HG02759 (cell line): Measurements from ENCODE around the gene ITLN1.
"Not testable (repeated sequence)": the region's sequence is repeated elsewhere in the genome, so short reads cannot be mapped to it uniquely, and the experiment has no call there.

Experiments used
- ATAC-seq: cut with Tn5 transposase; IDR thresholded peaks from one replicate; pipeline ENCODE4 v1.9.1; 2021; ENCODE audit warnings: mild to moderate bottlenecking, moderate library complexity; ENCODE audit not compliant: unreplicated experiment

ITLN1 gene

GRCh38 chr1:160885042-160885441 is at the start of gene ITLN1:
Gene ITLN1, minus strand, starts transcription at chr1:160885180. Its CDS starts 303 bp downstream, at chr1:160884877.
- no peak for ATAC-seq

GRCh38 chr1:160933305-160933704 is 48.3 kb upstream of the ITLN1 start:
- not testable (repeated sequence) for ATAC-seq

DNA sequence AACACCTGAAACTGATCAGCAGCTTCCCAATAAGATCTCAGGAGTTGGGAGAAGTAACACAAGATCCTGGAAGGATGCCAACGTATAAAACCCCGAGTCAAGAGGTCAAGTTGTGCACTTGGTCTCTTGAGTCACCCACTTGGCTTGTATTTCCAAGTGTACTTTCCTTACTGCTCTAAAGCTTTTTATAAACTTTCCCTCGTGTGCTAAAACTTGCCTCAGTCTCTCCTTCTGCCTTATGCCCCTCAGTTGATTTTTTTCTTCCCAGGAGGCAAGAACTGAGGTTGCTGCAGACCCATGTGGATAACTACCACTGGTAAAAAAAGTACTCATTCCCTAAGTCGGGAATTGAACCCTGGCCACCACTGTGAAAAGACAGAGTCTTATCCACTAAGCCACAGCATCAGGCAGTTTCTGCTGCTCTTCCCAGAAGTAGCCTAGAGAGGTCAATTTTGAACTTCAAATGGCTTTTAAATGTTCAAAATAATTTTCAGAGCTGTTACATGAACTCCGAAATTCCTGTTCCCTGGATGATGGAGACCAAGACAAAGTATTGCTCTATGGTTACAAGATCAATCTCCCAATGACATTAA is 40.8 kb upstream of the ITLN1 start:
- ATAC-seq = no peak

DNA sequence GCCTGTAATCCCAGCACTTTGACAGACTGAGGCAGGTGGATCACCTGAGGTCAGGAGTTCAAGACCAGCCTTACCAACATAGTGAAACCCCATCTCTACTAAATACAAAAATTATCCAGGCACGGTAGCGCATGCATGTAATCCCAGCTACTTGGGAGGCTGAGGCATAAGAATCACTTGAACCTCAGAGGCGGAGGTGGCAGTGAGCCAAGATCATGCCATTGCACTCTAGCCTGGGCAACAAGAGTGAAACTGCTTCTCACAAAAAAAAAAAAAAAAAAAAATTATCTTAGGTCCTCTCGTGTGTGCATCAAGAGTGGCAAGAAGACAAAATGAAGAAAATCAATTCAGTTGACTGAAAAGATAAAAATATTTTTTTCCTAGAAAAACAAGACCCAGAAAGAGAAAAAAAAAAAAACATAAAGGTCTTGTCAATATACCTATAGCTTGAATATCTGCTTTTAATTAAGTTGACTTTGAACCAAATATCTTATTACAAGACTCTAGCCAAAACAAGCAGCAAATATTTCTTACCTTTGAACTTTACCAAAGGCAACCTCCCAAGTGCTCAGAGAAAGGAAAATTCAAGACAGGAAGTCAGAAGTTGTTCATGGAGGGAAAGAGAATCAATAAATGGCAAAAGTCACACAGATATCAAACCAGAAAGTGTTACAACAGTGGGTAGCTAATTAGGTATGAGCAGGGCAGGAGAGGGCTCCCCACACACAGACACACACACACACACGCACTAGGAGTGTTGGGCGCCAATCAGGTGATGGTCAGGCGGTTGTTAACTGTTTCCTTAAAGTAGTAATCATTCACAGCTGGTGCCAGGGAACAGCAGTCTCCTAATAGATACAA is 40.0 kb upstream of the ITLN1 start:
- no peak for ATAC-seq

DNA sequence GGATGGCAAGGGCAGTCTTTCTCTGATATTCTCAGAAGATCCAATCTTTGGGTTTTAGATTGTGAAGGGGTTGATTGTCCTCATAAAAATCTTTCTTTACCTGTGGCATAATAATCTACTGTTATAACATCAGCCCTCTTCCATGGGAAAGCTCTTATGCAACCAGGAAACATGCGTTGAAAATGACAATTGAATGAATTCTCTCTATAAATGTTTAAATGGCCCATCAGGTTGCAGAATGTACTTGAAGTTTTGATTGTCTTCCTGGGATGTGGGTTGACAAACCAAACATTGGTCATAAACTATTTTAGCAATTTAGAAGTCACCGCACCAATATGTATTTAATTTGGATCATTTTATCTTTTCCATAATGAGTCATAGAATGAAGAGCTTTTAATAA is 31.7 kb upstream of the ITLN1 start:
- no peak for ATAC-seq

DNA sequence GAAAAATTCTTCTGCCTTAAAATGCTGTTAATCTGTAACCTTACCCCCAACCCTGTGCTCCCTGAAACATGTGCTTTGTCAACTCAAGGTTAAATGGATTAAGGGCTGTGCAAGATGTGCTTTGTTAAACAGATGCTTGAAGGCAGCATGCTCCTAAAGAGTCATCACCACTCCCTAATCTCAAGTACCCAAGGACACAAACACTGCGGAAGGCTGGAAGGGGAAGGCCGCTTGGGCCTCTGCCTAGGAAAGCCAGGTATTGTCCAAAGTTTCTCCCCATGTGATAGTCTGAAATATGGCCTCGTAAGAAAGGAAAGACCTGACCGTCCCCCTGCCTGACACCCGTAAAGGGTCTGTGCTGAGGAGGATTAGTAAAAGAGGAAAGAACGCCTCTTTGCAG is 28.2 kb upstream of the ITLN1 start:
- not testable (repeated sequence) for ATAC-seq

- ATAC-seq = no peak
Measured at GRCh38 chr1:160911925-160912324, 26.9 kb upstream of the ITLN1 start.

DNA sequence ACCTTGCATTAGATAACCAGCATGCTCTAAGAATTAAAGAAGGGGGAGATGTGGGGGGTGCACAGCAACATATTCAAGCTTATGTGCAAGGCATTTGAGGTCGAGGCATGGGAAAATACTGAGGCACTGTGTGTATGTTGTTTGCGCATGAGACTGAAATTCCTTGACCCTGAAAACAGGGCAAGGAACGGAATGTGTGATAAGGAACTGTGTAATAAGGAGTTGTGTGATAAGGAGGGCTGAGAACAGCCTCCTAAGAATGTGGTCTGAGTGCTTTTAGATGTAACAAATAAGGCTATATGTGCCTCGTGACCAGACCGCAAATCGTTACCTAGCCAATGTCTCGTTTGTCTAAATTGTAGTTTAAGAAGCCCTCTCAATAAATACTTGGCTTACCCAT is 26.5 kb upstream of the ITLN1 start:
- no peak for ATAC-seq

DNA sequence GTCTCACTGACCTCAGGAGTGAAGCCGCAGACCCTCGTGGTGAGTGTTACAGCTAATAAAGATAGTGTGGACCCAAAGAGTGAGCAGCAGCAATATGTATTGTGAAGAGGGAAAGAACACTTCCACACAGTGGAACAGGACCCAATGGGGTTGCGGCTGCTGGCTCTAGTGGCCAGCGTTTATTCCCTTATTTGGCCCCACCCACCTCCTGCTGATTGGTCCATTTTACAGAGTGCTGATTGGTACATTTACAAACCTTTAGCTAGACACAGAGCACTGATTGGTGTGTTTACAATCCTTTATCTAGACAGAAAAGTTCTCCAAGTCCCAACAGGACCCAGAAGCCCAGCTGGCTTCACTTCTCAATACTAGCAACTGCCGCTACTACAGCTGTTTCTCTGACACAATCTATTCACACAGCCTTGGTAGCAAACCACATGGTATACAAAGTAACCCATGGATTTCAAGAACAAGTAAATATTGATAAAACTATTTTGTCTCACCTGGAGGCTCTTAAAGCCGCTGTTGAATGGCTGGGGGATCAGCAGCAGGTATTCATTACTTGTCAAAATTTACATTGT is 25.3 kb upstream of the ITLN1 start:
- no peak for ATAC-seq

- no peak for ATAC-seq
Measured at GRCh38 chr1:160907976-160908375, 23.0 kb upstream of the ITLN1 start.

- no peak for ATAC-seq
Measured at GRCh38 chr1:160905617-160905989, 20.6 kb upstream of the ITLN1 start.

DNA sequence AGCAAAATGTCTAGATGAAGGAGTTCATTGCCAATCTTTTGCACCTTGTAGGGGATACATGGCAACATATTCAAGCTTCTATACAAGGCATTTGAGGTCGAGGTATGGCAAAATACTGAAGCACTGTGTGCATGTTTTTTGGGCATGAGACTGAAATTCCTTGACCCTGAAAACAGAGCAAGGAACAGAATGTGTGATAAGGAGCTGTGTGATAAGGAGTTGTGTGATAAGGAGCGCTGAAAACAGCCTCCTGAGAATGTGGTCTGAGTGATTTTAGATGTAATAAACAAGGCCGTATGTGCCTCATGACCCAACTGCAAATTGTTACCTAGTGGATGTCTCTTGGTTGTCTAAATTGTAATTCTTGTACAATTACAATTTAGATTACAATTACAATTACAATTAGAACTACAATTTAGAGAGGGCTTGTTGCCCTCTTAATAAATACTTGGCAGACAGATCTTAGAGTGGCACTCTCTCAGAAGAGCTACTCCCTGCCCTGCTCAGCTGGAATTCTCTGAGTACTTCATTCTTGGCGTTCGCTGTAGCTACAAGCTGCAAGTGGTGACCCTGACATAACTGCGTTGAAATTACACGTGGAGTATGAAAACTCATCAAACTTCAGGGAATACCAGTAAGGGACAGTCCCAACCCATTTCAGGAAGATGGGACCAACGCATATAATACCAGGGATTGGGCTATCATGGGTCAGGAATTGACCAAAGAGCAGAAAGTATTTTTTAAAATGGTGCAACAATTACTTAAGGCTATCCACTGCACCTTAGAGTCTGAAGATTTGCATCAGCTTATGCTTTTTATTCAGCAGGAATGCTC is 20.0 kb upstream of the ITLN1 start:
- ATAC-seq = no peak

DNA sequence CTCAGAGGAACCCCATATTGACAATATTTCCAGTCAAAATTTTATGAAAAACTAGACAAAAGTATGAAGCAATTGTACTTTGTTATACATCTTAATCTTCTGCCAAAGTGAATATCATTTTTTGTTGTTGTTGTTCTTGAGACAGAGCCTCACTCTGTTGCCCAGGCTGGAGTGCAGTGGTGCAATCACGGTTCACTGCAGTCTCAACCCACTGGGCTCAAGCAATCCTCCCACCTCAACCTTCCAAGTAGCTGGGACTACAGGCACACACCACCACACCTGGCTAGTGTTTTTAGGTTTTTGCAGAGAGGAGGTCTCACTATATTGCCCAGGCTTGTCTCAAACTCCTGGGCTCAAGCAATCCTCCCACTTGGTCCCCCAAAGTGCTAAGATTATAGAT is 17.3 kb upstream of the ITLN1 start:
- ATAC-seq = not testable (repeated sequence)

DNA sequence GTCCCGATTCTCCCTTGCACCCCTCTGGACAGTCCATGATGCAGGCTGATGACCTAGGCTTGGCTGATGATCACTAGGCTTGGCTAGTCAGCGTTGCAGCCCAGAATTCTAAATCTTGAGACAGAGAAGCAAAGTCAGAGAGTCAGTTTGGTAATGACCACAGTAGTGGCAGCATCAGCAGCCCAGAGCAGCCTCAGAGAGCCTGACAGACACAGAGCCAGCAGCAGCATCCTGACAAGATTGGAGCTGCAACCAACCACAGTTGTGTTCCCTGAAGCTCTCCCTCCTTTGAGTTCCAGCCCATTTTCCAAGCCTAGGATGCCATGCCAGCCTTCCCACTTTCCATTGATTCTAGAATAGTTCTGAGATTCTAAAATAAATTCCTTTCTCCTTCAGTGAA is 16.8 kb upstream of the ITLN1 start:
- no peak for ATAC-seq

GRCh38 chr1:160900683-160901082 is 15.7 kb upstream of the ITLN1 start:
- ATAC-seq = not testable (repeated sequence)

- ATAC-seq = not testable (repeated sequence)
Measured at GRCh38 chr1:160894368-160895135, 9.6 kb upstream of the ITLN1 start.

GRCh38 chr1:160891474-160891873 is 6.5 kb upstream of the ITLN1 start:
- no peak for ATAC-seq

GRCh38 chr1:160888926-160889325 is 3.9 kb upstream of the ITLN1 start:
- ATAC-seq = no peak

DNA sequence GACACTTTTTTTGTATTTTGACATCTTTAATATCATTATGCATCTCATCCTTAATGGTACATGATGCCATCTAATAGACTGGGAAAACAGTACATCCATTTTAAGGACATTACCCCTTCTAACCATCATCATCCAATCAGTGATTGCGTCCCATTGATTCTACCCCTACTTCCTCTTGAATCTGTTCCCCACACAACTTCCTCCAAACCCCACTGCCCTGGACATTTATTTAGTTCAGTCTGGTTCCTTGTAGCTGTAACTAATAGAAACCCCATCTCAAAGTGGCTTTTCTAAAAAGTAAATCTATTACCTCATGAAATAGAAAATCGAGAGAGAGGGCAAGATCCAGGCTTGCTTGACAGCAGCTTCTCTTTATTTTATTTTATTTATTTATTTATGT is 2.1 kb upstream of the ITLN1 start:
- no peak for ATAC-seq

GRCh38 chr1:160884579-160884978 is 401 bp downstream of the ITLN1 start:
- peak; percentile 56 for ATAC-seq
